B cell (primary cell): Measurements from ENCODE around the gene WASL. TPM values are rescaled to one million over a fixed set of nuclear protein-coding genes. Genes with fewer than 3 reads are reported as not detected.

Experiments used
- ATAC-seq: fragments of 200-7000 bp; cut with Tn5 transposase; one replicate; pipeline ENCODE4 v1.10.0; 2021; ENCODE audit warnings: low read depth, mild to moderate bottlenecking, moderate number of reproducible peaks, moderate library complexity
- CTCF ChIA-PET: fragments of 350-600 bp; sonication (Branson Sonifier 250); formaldehyde crosslinking; loops from one replicate; lab custom pipeline; 2021; ENCODE audit warnings: antibody characterized with exemption, inconsistent platforms; lab: Charles Lee
- POLR2A ChIA-PET: fragments of 350-600 bp; sonication (Branson Sonifier 250); formaldehyde crosslinking; loops from one replicate; lab custom pipeline; 2021; ENCODE audit warnings: antibody characterized with exemption; lab: Charles Lee
- DNase-seq: peaks from one replicate; pipeline ENCODE4 v3.0.0; 2013
- H2AFZ ChIP-seq: 2 replicates; pipeline ENCODE4 v1.6.1; 2012; ENCODE audit warnings: mild to moderate bottlenecking, low read depth, low read length; ENCODE audit not compliant: insufficient read depth, poor library complexity, severe bottlenecking
- H3K27ac ChIP-seq, 2 donors: 1 replicate in 1 of 2; 2 replicates in 1 of 2; pipeline ENCODE4 v1.5.1; 2012 to 2013; ENCODE audit warnings: low read length in 2 of 2, mild to moderate bottlenecking in 2 of 2, moderate library complexity in 1 of 2
- H3K27me3 ChIP-seq, 4 experiments: fragments of 200-600 bp in 1 of 4; sonication (generic) in 1 of 4; replicated peaks in 1 of 4; 1 replicate in 2 of 4; 2 replicates in 2 of 4; pipeline versions ENCODE4 v1.6.1 to v1.7.0; 2013 to 2016; ENCODE audit warnings: low read length in 3 of 4, mild to moderate bottlenecking in 2 of 4, mixed read lengths in 1 of 4, moderate library complexity in 1 of 4; ENCODE audit not compliant: insufficient read depth in 4 of 4, control insufficient read depth in 3 of 4; ENCODE audit errors: control extremely low read depth in 1 of 4
- H3K36me3 ChIP-seq, 2 experiments: replicated peaks in 1 of 2; 1 replicate in 1 of 2; 2 replicates in 1 of 2; pipeline versions ENCODE4 v1.6.1 to v1.7.1; 2013; ENCODE audit warnings: low read length in 1 of 2; ENCODE audit not compliant: insufficient read depth in 2 of 2, control insufficient read depth in 1 of 2; ENCODE audit errors: control extremely low read depth in 1 of 2, extremely low read depth in 1 of 2
- H3K4me1 ChIP-seq, 2 donors: fragments of 200-600 bp in 1 of 2; sonication (generic) in 1 of 2; 1 replicate in 1 of 2; 2 replicates in 1 of 2; pipeline versions ENCODE4 v1.5.1 to v1.6.1; 2013 to 2017; ENCODE audit warnings: low read length in 2 of 2; ENCODE audit not compliant: control insufficient read depth in 2 of 2, insufficient read depth in 2 of 2
- H3K4me2 ChIP-seq: replicated peaks from 2 replicates; pipeline ENCODE3; 2012; ENCODE audit warnings: mild to moderate bottlenecking, low read depth, low read length; ENCODE audit not compliant: poor library complexity, severe bottlenecking
- H3K4me3 ChIP-seq, 5 experiments: fragments of 200-600 bp in 1 of 5; sonication (generic) in 1 of 5; 1 replicate in 3 of 5; 2 replicates in 2 of 5; pipeline versions ENCODE4 v1.5.1 to v1.7.0; 2011 to 2016; ENCODE audit warnings: low read length in 4 of 5, mild to moderate bottlenecking in 4 of 5, low read depth in 2 of 5, control low read depth in 1 of 5, moderate library complexity in 1 of 5; ENCODE audit not compliant: insufficient read depth in 1 of 5; ENCODE audit errors: control extremely low read depth in 1 of 5, extremely low read depth in 1 of 5
- H3K79me2 ChIP-seq: fragments of 200-600 bp; sonication (generic); one replicate; pipeline ENCODE4 v1.6.0; 2016; ENCODE audit warnings: low read length; ENCODE audit not compliant: control insufficient read depth, insufficient read depth
- H3K9ac ChIP-seq: fragments of 200-600 bp; sonication (generic); 2 replicates; pipeline ENCODE4 v1.6.1; 2017; ENCODE audit warnings: mild to moderate bottlenecking, low read length, moderate library complexity
- H3K9me3 ChIP-seq, 3 donors: one replicate each; pipeline versions ENCODE4 v1.6.1 to v1.7.1; 2013; ENCODE audit warnings: low read length in 2 of 3; ENCODE audit not compliant: control insufficient read depth in 2 of 3, insufficient read depth in 1 of 3; ENCODE audit errors: control extremely low read depth in 1 of 3
- H4K20me1 ChIP-seq: 2 replicates; pipeline ENCODE4 v1.6.0; 2012; ENCODE audit warnings: mild to moderate bottlenecking, low read length; ENCODE audit not compliant: insufficient read depth, control insufficient read depth, poor library complexity, severe bottlenecking
- H3K27ac Mint-ChIP-seq: one replicate; pipeline ENCODE4 v1.8.0; 2021; ENCODE audit warnings: mixed read lengths
- H3K27me3 Mint-ChIP-seq: one replicate; pipeline ENCODE4 v1.8.0; 2021; ENCODE audit warnings: mixed read lengths
- H3K4me1 Mint-ChIP-seq: one replicate; pipeline ENCODE4 v1.8.0; 2021; ENCODE audit warnings: mixed read lengths
- H3K4me3 Mint-ChIP-seq: one replicate; pipeline ENCODE4 v1.8.0; 2021; ENCODE audit warnings: mixed read lengths
- H3K9me3 Mint-ChIP-seq: one replicate; pipeline ENCODE4 v1.8.0; 2022; ENCODE audit warnings: mixed read lengths; ENCODE audit not compliant: insufficient read depth
- EZH2 ChIP-seq: IDR thresholded peaks from 2 replicates; pipeline ENCODE4 v1.6.1; 2012; ENCODE audit warnings: borderline replicate concordance, low read depth, mild to moderate bottlenecking, moderate library complexity, low read length; ENCODE audit not compliant: insufficient read depth, poor library complexity, severe bottlenecking
- WGBS: methylation state at CpG from one replicate; pipeline ENCODE4 v1.1.5; 2013; ENCODE audit warnings: missing lambda C conversion rate; ENCODE audit not compliant: insufficient coverage; 5-methylcytosine and 5-hydroxymethylcytosine counted together
- intact Hi-C: fragments of 100-400 bp; cut with micrococcal nuclease; formaldehyde crosslinking; loops from one replicate; pipeline ENCODE4 v1.10.0; 2022
- polyA plus RNA-seq: library from polyadenylated mRNA; depleted of rRNA; stranded (reverse); fragments of >200 nt; gene quantifications from 2 replicates; pipeline ENCODE4 v1.2.3, GENCODE V29; 2012
- total RNA-seq, 2 donors: library from RNA; stranded (reverse); fragments of 120-200 nt in 1 of 2; gene quantifications; 1 replicate in 1 of 2; 2 replicates in 1 of 2; pipeline versions ENCODE4 v1.2.3 to v1.2.4, GENCODE V29; 2013 to 2022
- TF ChIP-seq, protein P1 (sequence below): fragments of 200-600 bp; IDR thresholded peaks from one replicate; pipeline ENCODE4 v1.8.0; 2022; ENCODE audit warnings: antibody characterized with exemption, mild to moderate bottlenecking

Gene WASL
- total and polyA plus RNA-seq, 2 donors (not counting 1 experiment from before 2014, with no cell fraction given): 1.8 to 10.4 TPM

- CTCF ChIA-PET: interaction anchor here (1.4 kb wide), 1 partner anchor 11 kb away, joined by 4 read pairs; no protein-coding TSS in a partner anchor
- TF ChIP-seq, protein P1, sequence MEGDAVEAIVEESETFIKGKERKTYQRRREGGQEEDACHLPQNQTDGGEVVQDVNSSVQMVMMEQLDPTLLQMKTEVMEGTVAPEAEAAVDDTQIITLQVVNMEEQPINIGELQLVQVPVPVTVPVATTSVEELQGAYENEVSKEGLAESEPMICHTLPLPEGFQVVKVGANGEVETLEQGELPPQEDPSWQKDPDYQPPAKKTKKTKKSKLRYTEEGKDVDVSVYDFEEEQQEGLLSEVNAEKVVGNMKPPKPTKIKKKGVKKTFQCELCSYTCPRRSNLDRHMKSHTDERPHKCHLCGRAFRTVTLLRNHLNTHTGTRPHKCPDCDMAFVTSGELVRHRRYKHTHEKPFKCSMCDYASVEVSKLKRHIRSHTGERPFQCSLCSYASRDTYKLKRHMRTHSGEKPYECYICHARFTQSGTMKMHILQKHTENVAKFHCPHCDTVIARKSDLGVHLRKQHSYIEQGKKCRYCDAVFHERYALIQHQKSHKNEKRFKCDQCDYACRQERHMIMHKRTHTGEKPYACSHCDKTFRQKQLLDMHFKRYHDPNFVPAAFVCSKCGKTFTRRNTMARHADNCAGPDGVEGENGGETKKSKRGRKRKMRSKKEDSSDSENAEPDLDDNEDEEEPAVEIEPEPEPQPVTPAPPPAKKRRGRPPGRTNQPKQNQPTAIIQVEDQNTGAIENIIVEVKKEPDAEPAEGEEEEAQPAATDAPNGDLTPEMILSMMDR: no peak
- no peak for TF ChIP-seq EZH2
- no peak overlapping the region for H3K27ac Mint-ChIP-seq
- Histone ChIP-seq H3K27me3 (no peaks in the 10 kb centered on the region), H3K27ac (no peak overlapping the region), H3K4me1 (no peaks in the 10 kb centered on the region), H3K36me3 (peaks cover 0 to 9% of the 10 kb centered on the region in 2 experiments), H3K4me3 (no peak overlapping the region), H3K79me2 (peaks cover 6% of the 10 kb centered on the region), H3K9me3 (no peaks in the 10 kb centered on the region), H3K9ac (no peak overlapping the region), H4K20me1 (peaks cover under 1% of the 10 kb centered on the region), H2AFZ (no peak overlapping the region), H3K4me2 (no peak overlapping the region)
- no peak overlapping the region for H3K4me3 Mint-ChIP-seq
- POLR2A ChIA-PET: no interaction called here
- intact Hi-C loops: no loop called here
- H3K9me3 Mint-ChIP-seq: no peaks in the 10 kb centered on the region
- H3K4me1 Mint-ChIP-seq: peaks cover 11% of the 10 kb centered on the region
- no peaks in the 10 kb centered on the region for H3K27me3 Mint-ChIP-seq
- DNase-seq: no peak
- no peak for ATAC-seq
Observed at GRCh38 chr7:123711832-123712293, 36.9 kb downstream of the WASL start.

GRCh38 chr7:123710683-123711082 lies 38.1 kb downstream of the WASL start:
- Mint-ChIP-seq H3K9me3 (no peaks in the 10 kb centered on the region), H3K27me3 (no peaks in the 10 kb centered on the region), H3K4me3 (no peak overlapping the region), H3K4me1 (peaks cover 11% of the 10 kb centered on the region), H3K27ac (no peak overlapping the region)
- TF ChIP-seq, protein P1: no peak
- no peak for TF ChIP-seq EZH2
- ATAC-seq (no peak), DNase-seq (no peak)
- Histone ChIP-seq H3K27ac (no peak overlapping the region), H2AFZ (no peak overlapping the region), H4K20me1 (no peaks in the 10 kb centered on the region), H3K79me2 (no peaks in the 10 kb centered on the region), H3K9me3 (no peaks in the 10 kb centered on the region), H3K4me3 (no peak overlapping the region), H3K36me3 (peaks cover 0 to 17% of the 10 kb centered on the region in 2 experiments), H3K9ac (no peak overlapping the region), H3K4me2 (no peak overlapping the region), H3K27me3 (no peaks in the 10 kb centered on the region), H3K4me1 (no peaks in the 10 kb centered on the region)
- CTCF ChIA-PET: no interaction called here
- POLR2A ChIA-PET: no interaction called here
- no CpG with 5 or more reads among the region's 2 CpGs for WGBS
- intact Hi-C loops: no loop called here
